GM13976 (cell line): Measurements from ENCODE around the gene EFTUD2.

Experiments used
- DNase-seq: peaks from one replicate; pipeline ENCODE4 v3.0.0; 2012; ENCODE audit warnings: low spot score
- in situ Hi-C: fragments of 300-500 bp; cut with MboI; formaldehyde crosslinking; loops from one replicate; pipeline ENCODE4 v1.12.0; 2022; ENCODE audit warnings: low sequenced_read_pairs, mixed read lengths, inconsistent platforms; ENCODE audit not compliant: unreplicated experiment
- TF ChIP-seq, protein P1 (sequence below): IDR thresholded peaks from 2 replicates; pipeline ENCODE4 v1.5.1; 2012; ENCODE audit warnings: borderline replicate concordance, mild to moderate bottlenecking; ENCODE audit not compliant: insufficient read depth; ENCODE audit errors: extremely low read depth, missing control alignments, control extremely low read depth

Gene EFTUD2

GRCh38 chr17:44919885-44920564 lies 20.8 kb upstream of the EFTUD2 start:
- TF ChIP-seq, protein P1, sequence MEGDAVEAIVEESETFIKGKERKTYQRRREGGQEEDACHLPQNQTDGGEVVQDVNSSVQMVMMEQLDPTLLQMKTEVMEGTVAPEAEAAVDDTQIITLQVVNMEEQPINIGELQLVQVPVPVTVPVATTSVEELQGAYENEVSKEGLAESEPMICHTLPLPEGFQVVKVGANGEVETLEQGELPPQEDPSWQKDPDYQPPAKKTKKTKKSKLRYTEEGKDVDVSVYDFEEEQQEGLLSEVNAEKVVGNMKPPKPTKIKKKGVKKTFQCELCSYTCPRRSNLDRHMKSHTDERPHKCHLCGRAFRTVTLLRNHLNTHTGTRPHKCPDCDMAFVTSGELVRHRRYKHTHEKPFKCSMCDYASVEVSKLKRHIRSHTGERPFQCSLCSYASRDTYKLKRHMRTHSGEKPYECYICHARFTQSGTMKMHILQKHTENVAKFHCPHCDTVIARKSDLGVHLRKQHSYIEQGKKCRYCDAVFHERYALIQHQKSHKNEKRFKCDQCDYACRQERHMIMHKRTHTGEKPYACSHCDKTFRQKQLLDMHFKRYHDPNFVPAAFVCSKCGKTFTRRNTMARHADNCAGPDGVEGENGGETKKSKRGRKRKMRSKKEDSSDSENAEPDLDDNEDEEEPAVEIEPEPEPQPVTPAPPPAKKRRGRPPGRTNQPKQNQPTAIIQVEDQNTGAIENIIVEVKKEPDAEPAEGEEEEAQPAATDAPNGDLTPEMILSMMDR: peak; percentile 94
- in situ Hi-C loops: loop anchor here (10.0 kb wide), 2 partner anchors 105 to 185 kb away; no protein-coding TSS in a partner anchor
- peak; percentile 92 for DNase-seq

DNA sequence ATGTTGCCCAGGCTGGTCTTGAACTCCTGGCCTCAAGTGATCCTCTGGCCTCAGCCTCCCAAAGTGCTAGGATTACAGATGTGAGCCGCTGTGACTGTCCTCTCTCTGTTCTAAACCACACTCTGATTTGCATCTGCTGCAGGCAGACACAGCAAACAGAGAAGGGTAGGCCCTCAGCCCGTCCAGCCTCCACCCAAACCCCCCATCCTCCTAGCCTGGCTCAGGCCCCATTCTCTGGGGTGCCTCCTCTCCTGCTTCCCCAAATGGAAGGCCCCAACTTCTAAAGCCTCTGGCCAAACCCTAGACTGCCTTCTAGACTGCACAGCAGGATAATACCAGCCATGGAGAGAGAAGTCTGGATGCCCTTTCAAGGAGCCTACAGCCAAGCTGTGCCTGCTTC lies 20.2 kb upstream of the EFTUD2 start:
- in situ Hi-C loops: loop anchor here (10.0 kb wide), 1 partner anchor 185 kb away; no protein-coding TSS in a partner anchor
- TF ChIP-seq, protein P1: no peak
- DNase-seq: no peak

DNA sequence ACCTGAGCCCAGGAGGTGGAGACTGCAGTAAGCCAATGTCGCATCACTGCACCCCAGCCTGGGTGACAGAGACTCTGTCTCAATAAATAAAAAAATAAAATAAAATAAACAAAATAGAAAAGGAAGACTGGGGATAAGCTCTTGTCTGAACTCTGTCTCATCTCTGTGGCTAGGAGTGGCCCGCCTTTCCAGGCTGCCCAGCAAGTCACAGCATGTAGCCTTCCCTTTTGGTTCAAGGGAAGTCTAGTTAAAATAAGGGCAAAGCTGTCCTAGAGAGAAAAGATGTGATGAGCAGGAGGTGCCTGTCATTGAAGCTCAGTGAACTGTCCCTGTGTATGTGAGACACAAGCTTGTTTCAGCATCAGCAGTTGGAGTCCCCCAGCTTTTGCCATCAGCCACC lies 18.8 kb upstream of the EFTUD2 start:
- TF ChIP-seq, protein P1: no peak
- in situ Hi-C loops: loop anchor here (10.0 kb wide), 1 partner anchor 187 kb away; no protein-coding TSS in a partner anchor
- DNase-seq: no peak

DNA sequence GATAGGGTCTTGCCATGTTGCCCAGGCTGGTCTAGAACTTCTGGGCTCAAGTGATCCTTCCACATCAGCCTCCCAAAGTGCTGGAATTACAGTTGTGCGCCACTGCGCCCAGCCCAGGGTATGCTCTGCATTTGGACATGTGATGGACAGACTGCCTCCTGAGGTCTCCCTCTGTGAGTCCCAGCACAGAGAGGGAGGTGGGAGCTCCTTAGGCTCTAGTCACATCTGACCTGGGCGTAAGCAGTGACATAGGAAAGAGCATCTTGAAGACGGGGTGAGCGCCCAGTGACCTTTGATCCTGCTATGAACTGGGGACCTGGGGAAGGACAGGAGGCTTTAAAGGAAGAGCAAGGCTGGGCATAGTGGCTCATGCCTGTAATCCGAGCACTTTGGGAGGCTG lies 18.2 kb upstream of the EFTUD2 start:
- DNase-seq: no peak
- in situ Hi-C loops: loop anchor here (10.0 kb wide), 1 partner anchor 187 kb away; no protein-coding TSS in a partner anchor
- TF ChIP-seq, protein P1: no peak

- in situ Hi-C loops: loop anchor here (10.0 kb wide), 1 partner anchor 188 kb away; no protein-coding TSS in a partner anchor
Measured at GRCh38 chr17:44916781-44917241, 17.6 kb upstream of the EFTUD2 start.

More at GRCh38 chr17:44916781-44917241, 17.6 kb upstream of the EFTUD2 start:
- no peak for DNase-seq
- TF ChIP-seq, protein P1: no peak
